CD4-positive, CD25-positive, alpha-beta regulatory T cell (primary cell): ENCODE measurements around the gene COL20A1. TPM values are rescaled to one million over a fixed set of nuclear protein-coding genes. Genes with fewer than 3 reads are reported as not detected.

ENCODE experiments used
- ATAC-seq, 2 donors: fragments of 150-1000 bp; cut with Tn5 transposase; one replicate each; pipeline ENCODE4 v1.10.0; 2021; ENCODE audit warnings: low read depth in 2 of 2, moderate number of reproducible peaks in 2 of 2, moderate library complexity in 1 of 2
- DNase-seq, 3 donors: peaks; one replicate each; pipeline versions ENCODE4 v3.0.0 to v3.0.0-alpha.2; 2012 to 2022; ENCODE audit warnings: mixed read lengths in 1 of 3
- H3K27ac ChIP-seq: one replicate; pipeline ENCODE4 v1.7.0; 2013; ENCODE audit warnings: mild to moderate bottlenecking, low read length; ENCODE audit not compliant: insufficient read depth, poor library complexity, severe bottlenecking
- H3K27me3 ChIP-seq: one replicate; pipeline ENCODE4 v1.7.0; 2013; ENCODE audit warnings: low read length; ENCODE audit not compliant: control insufficient read depth, insufficient read depth
- H3K36me3 ChIP-seq: one replicate; pipeline ENCODE4 v1.7.0; 2013; ENCODE audit warnings: mild to moderate bottlenecking, low read length, moderate library complexity; ENCODE audit not compliant: control insufficient read depth, insufficient read depth
- H3K4me1 ChIP-seq: 2 replicates; pipeline ENCODE4 v1.7.0; 2013; ENCODE audit warnings: mild to moderate bottlenecking, low read length; ENCODE audit not compliant: insufficient read depth, control insufficient read depth, poor library complexity, severe bottlenecking
- H3K4me3 ChIP-seq: one replicate; pipeline ENCODE4 v1.7.0; 2013; ENCODE audit warnings: low read depth, mild to moderate bottlenecking, low read length, moderate library complexity
- H3K9me3 ChIP-seq, 2 experiments: 1 replicate in 1 of 2; 2 replicates in 1 of 2; pipeline ENCODE4 v1.7.0; 2013; ENCODE audit warnings: low read length in 2 of 2, mild to moderate bottlenecking in 1 of 2, moderate library complexity in 1 of 2; ENCODE audit not compliant: control insufficient read depth in 2 of 2
- H3K27ac Mint-ChIP-seq, 3 donors: one replicate each; pipeline ENCODE4 v1.8.0; 2020 to 2022; ENCODE audit warnings: mild to moderate bottlenecking in 3 of 3, mixed read lengths in 3 of 3, moderate library complexity in 2 of 3
- H3K27me3 Mint-ChIP-seq: one replicate; pipeline ENCODE4 v1.8.0; 2022; ENCODE audit warnings: mild to moderate bottlenecking, mixed read lengths
- H3K36me3 Mint-ChIP-seq: one replicate; pipeline ENCODE4 v1.8.0; 2020; ENCODE audit warnings: mixed read lengths
- H3K4me1 Mint-ChIP-seq, 4 donors: one replicate each; pipeline ENCODE4 v1.8.0; 2020 to 2022; ENCODE audit warnings: mixed read lengths in 4 of 4, mild to moderate bottlenecking in 1 of 4
- H3K4me3 Mint-ChIP-seq, 4 donors: one replicate each; pipeline ENCODE4 v1.8.0; 2020 to 2022; ENCODE audit warnings: mild to moderate bottlenecking in 4 of 4, mixed read lengths in 4 of 4, moderate library complexity in 3 of 4
- H3K9me3 Mint-ChIP-seq, 7 donors: one replicate each; pipeline ENCODE4 v1.8.0; 2020 to 2022; ENCODE audit warnings: mixed read lengths in 7 of 7, mild to moderate bottlenecking in 3 of 7, moderate library complexity in 2 of 7
- polyA plus RNA-seq, 4 donors: library from polyadenylated mRNA; unstranded; fragments of 300-500 nt; fragmentation: Illumina TruSeq; gene quantifications; one replicate each; pipeline ENCODE4 v1.2.3, GENCODE V29; 2021
- total RNA-seq: library from RNA; stranded (reverse); gene quantifications from one replicate; pipeline ENCODE4 v1.2.3, GENCODE V29; 2022

Gene COL20A1
- total and polyA plus RNA-seq, 5 donors from 2014 or later, result 0.20 TPM; not detected in 4

DNA sequence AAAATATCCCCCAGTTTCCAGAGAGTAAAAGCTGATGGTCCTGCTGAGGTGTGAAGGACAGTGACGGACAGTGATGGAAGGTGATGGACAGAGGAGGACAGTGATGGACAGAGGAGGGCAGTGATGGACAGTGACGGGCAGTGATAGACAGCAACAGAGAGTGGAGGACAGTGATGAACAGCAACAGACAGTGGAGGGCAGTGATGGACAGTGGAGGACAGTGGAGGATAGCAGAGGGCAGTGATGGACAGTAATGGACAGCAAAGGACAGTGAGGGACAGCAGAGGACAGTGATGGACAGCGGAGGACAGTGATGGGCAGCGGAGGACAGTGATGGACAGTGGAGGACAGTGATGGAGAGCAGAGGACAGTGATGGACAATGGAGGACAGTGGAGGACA, 36.0 kb upstream of the COL20A1 start:
- no peak for DNase-seq
- Mint-ChIP-seq H3K27me3 (peaks cover 34% of the 10 kb centered on the region), H3K4me3 (no peak overlapping the region), H3K4me1 (peaks cover 0 to 11% (median 3%) of the 10 kb centered on the region in 4 donors), H3K9me3 (no peaks in the 10 kb centered on the region), H3K27ac (no peak overlapping the region), H3K36me3 (no peaks in the 10 kb centered on the region)
- H3K27me3 ChIP-seq, result peaks cover 7% of the 10 kb centered on the region
- ATAC-seq, result no peak
- no peak overlapping the region for H3K4me3 ChIP-seq
- H3K9me3 ChIP-seq, result no peaks in the 10 kb centered on the region
- peaks cover under 1% of the 10 kb centered on the region for H3K4me1 ChIP-seq
- no peak overlapping the region for H3K27ac ChIP-seq
- no peaks in the 10 kb centered on the region for H3K36me3 ChIP-seq

DNA sequence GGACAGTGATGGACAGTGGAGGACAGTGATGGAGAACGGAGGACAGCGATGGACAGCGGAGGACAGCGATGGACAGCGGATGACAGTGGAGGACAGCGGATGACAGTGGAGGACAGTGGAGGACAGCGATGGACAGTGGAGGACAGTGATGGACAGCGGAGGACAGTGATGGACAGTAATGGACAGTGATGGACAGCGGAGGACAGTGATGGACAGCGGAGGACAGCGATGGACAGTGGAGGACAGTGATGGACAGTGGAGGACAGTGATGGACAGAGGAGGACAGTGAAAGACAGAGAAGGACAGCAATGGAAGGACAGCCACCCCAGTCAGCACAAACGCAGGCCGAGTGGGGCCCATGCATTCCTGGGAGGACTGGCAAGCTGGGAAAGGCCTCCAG, 35.4 kb upstream of the COL20A1 start:
- H3K36me3 Mint-ChIP-seq, result no peaks in the 10 kb centered on the region
- no peak overlapping the region for H3K27ac ChIP-seq
- DNase-seq, result no peak
- H3K4me1 ChIP-seq, result peaks cover 7% of the 10 kb centered on the region
- no peak overlapping the region for H3K4me3 ChIP-seq
- no peak overlapping the region for H3K4me3 Mint-ChIP-seq
- H3K27me3 Mint-ChIP-seq, result peaks cover 27% of the 10 kb centered on the region
- H3K27me3 ChIP-seq, result peaks cover 6% of the 10 kb centered on the region
- no peaks in the 10 kb centered on the region for H3K36me3 ChIP-seq
- no peaks in the 10 kb centered on the region for H3K9me3 ChIP-seq
- ATAC-seq, result no peak
- H3K4me1 Mint-ChIP-seq, result peaks cover 0 to 13% (median 3%) of the 10 kb centered on the region in 4 donors
- no peak overlapping the region for H3K27ac Mint-ChIP-seq
- H3K9me3 Mint-ChIP-seq, result no peaks in the 10 kb centered on the region

DNA sequence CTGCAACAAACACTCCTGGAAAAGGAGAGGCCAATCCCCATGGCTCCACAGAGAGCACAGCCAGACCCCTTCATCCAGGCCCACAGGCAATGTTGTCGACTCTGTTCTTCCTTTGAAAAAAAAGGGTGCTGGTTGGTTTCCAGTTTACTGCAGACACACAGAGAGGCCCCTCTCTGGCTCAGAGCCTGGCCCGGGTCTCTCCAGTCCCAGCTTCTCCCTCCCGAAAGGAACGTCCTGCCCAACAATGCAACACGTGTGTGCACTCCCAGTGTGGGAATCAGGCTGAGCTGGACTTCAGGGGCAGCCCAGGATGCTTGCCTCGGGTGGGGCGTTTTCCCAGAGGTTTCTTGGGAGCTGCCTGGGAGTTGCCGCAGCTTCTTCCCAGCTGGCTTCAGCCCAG, 34.2 kb upstream of the COL20A1 start:
- Histone ChIP-seq H3K4me1 (peaks cover 7% of the 10 kb centered on the region), H3K36me3 (no peaks in the 10 kb centered on the region), H3K9me3 (no peaks in the 10 kb centered on the region), H3K27me3 (peaks cover 3% of the 10 kb centered on the region), H3K4me3 (no peak overlapping the region), H3K27ac (no peak overlapping the region)
- no peaks in the 10 kb centered on the region for H3K9me3 Mint-ChIP-seq
- DNase-seq (no peak), ATAC-seq (no peak)
- H3K36me3 Mint-ChIP-seq, result no peaks in the 10 kb centered on the region
- no peak overlapping the region for H3K27ac Mint-ChIP-seq
- H3K4me3 Mint-ChIP-seq, result no peak overlapping the region
- H3K4me1 Mint-ChIP-seq, result peaks cover 0 to 7% (median 3%) of the 10 kb centered on the region in 4 donors
- peaks cover 21% of the 10 kb centered on the region for H3K27me3 Mint-ChIP-seq

DNA sequence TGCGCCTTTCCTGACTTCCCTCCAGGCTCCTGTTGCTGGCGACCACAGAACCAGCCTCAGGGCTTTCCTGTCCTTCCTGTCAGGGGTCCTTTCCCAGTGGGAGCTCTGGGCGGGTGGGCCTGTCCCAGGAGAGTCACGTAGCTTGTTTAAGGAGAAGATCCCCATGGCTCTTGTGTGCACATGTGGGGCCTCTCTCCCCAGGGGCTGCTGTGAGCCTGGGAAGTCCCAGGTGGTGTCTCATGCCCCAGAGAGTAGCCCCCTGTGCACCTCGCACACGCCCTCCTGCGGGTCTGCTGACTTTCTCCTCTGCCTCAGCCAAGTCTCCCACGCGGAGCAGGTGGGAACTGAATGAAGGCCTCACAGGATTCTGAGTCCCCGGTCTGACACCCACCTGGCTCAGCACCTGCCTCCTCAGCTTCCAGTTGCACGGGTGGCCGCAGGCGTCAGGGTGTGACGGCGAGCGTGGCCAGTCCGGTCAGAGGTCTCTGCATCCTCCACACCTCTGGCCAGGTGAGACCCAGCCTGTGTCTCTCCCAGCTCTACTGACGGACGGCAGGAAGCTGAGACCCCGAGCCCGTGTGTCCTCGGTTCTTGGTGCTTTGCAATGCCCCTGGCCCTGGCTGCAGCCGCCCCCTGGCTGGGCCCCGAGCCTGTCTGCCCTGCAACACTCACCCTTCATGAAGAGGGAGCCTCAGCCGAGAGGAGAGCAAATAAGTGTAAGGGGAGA, 33.1 kb upstream of the COL20A1 start:
- peaks cover 0 to 7% (median 3%) of the 10 kb centered on the region in 4 donors for H3K4me1 Mint-ChIP-seq
- no peaks in the 10 kb centered on the region for H3K9me3 ChIP-seq
- H3K4me3 Mint-ChIP-seq, result no peak overlapping the region
- H3K27ac Mint-ChIP-seq, result no peak overlapping the region
- peaks cover 7% of the 10 kb centered on the region for H3K4me1 ChIP-seq
- no peaks in the 10 kb centered on the region for H3K36me3 Mint-ChIP-seq
- ATAC-seq (no peak), DNase-seq (no peak)
- H3K36me3 ChIP-seq, result no peaks in the 10 kb centered on the region
- H3K27me3 Mint-ChIP-seq, result peaks cover 21% of the 10 kb centered on the region
- H3K4me3 ChIP-seq, result no peak overlapping the region
- no peak overlapping the region for H3K27ac ChIP-seq
- H3K9me3 Mint-ChIP-seq, result no peaks in the 10 kb centered on the region
- H3K27me3 ChIP-seq, result peaks cover 3% of the 10 kb centered on the region

DNA sequence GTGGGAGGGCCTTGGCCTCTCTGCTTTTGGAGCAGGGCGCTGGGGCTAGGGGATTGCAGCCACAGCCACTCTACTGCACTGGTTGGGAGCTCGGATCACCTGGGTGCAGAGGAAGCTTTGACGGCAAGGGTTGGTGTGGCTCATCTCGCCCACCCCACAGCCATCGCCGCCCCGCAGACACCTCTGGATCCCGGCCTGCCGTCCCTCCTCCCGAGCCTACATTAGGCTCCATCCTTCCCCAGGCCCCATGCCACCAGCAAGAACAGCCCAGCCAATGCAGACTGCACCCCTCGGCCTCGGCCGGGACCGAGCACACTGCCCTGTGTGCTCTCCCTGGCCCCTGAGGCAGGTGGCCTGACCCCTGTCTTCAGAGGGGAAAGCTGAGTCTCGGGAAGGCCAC, 32.5 kb upstream of the COL20A1 start:
- Mint-ChIP-seq H3K27me3 (peaks cover 18% of the 10 kb centered on the region), H3K9me3 (peaks cover 0 to 1% (median 0%) of the 10 kb centered on the region in 7 donors), H3K36me3 (no peaks in the 10 kb centered on the region), H3K4me1 (peaks cover 0 to 4% (median 2%) of the 10 kb centered on the region in 4 donors), H3K4me3 (no peak overlapping the region), H3K27ac (no peak overlapping the region)
- Histone ChIP-seq H3K9me3 (no peaks in the 10 kb centered on the region), H3K4me3 (no peak overlapping the region), H3K27ac (no peak overlapping the region), H3K27me3 (peaks cover 3% of the 10 kb centered on the region), H3K4me1 (peaks cover 7% of the 10 kb centered on the region), H3K36me3 (no peaks in the 10 kb centered on the region)
- DNase-seq, result no peak
- ATAC-seq, result no peak

DNA sequence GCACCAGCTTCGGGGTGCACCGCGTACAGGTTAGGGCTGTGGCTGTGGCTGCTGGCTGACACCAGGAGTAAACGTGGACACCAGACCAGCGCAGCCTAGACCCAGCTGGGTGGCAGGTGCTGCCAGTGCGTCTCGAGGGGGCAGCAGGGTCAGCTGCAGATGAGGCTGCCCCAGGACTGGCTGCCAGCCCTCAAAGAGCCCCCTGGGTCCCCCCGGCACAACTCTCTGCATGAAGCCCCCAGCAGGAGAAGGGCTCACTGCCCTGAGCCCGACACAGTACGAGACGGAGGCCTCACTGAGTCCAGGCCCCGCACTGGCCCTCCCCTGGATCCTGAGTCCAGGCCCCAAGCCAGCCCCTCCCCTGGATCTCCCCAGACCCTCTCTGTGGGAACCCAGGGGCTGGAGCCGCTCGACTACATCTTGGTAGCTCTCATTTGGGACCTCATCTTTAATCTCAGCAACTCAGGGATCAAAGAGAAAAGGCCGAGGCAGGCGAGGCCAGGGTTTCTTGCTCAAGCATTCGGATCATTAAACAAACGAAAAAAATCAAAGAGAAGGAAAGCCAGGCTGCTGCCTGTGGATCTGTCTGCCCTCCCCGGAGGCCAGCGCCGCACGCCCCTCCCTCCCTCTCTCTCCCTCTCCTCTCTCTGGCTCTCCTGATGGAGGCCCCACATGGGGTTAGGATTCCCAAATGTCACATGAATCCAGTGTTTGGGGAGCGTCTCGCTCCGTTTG, 31.8 kb upstream of the COL20A1 start:
- peaks cover 0 to 2% (median 0%) of the 10 kb centered on the region in 4 donors for H3K4me1 Mint-ChIP-seq
- no peak for DNase-seq
- Histone ChIP-seq H3K4me1 (peaks cover 7% of the 10 kb centered on the region), H3K27ac (no peak overlapping the region), H3K36me3 (no peaks in the 10 kb centered on the region), H3K4me3 (no peak overlapping the region), H3K9me3 (no peaks in the 10 kb centered on the region), H3K27me3 (peaks cover 3% of the 10 kb centered on the region)
- H3K36me3 Mint-ChIP-seq, result no peaks in the 10 kb centered on the region
- no peak for ATAC-seq
- no peak overlapping the region for H3K4me3 Mint-ChIP-seq
- H3K27me3 Mint-ChIP-seq, result peaks cover 14% of the 10 kb centered on the region
- peaks cover 0 to 1% (median 0%) of the 10 kb centered on the region in 7 donors for H3K9me3 Mint-ChIP-seq
- no peak overlapping the region for H3K27ac Mint-ChIP-seq

DNA sequence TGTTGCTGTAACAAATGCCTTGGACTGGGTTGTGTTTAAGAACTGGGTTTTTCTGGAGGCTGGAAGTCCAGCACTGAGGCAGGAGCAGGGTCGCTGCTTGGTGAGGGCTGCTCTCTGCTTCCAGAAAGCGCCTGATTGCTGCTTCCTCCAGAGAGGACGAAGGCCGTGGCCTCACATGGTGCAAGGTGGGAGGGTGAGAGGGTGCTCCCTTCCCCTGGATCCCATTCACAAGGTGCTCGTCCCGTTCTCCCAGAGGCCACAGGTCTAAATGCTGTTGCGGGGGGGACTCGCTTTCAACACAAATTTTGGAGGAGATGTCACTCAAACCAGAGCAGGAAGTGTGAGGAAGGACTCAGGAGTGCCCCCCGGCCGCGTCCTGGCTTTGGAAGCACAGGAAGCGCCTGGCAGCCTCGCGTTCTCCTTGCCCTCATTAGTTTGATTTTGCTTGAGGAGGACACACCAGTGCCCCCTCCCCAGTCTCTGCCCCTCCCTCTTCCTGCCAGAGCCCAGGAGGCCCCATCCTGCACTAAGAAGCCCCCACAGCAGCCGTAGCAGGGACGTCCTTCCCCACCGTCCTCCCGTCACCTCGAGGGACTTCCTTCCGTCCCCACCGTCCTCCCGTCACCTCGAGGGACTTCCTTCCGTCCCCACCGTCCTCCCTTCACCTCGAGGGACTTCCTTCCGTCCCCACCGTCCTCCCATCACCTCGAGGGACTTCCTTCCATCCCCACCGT, 31.0 kb upstream of the COL20A1 start:
- Mint-ChIP-seq H3K27me3 (peaks cover 9% of the 10 kb centered on the region), H3K4me3 (no peak overlapping the region), H3K4me1 (peaks cover 0 to 2% (median 0%) of the 10 kb centered on the region in 4 donors), H3K27ac (peak overlapping the region in 2 of 3 donors; percentile 35 to 78), H3K9me3 (peaks cover 0 to 1% (median 0%) of the 10 kb centered on the region in 7 donors), H3K36me3 (no peaks in the 10 kb centered on the region)
- no peak overlapping the region for H3K27ac ChIP-seq
- peaks cover 7% of the 10 kb centered on the region for H3K4me1 ChIP-seq
- peaks cover under 1% of the 10 kb centered on the region for H3K27me3 ChIP-seq
- DNase-seq (peak in 1 of 3 donors; percentile 14), ATAC-seq (no peak)
- H3K9me3 ChIP-seq, result no peaks in the 10 kb centered on the region
- H3K4me3 ChIP-seq, result no peak overlapping the region
- H3K36me3 ChIP-seq, result no peaks in the 10 kb centered on the region
